H1 (cell line): ENCODE data around the gene BCL3. TPM values are rescaled to one million over a fixed set of nuclear protein-coding genes. Genes with fewer than 3 reads are reported as not detected.

Experiments
- CTCF ChIA-PET: fragments of 300-600 bp; sonication (Branson Sonifier 250); formaldehyde crosslinking; loops from one replicate; lab custom pipeline; 2021; ENCODE audit not compliant: partially characterized antibody; lab: Charles Lee
- POLR2A ChIA-PET: fragments of 300-600 bp; sonication (Branson Sonifier 250); formaldehyde crosslinking; loops from one replicate; lab custom pipeline; 2021; ENCODE audit warnings: inconsistent platforms; ENCODE audit not compliant: partially characterized antibody; lab: Charles Lee
- DNase-seq, 2 experiments: peaks; one replicate each; pipeline versions ENCODE4 v3.0.0 to v3.0.0-alpha.2; 2010 to 2022; ENCODE audit warnings: low spot score in 2 of 2, low read depth in 1 of 2, mixed read lengths in 1 of 2
- FAIRE-seq: peaks from 2 replicates; lab custom pipeline; 2011; peaks lifted over from hg19 to GRCh38; lab: Jason Lieb, UNC
- H2AFZ ChIP-seq: 2 replicates; pipeline ENCODE4 v1.8.1; 2012; ENCODE audit warnings: low read length, inconsistent platforms
- H2AK5ac ChIP-seq: 2 replicates; pipeline ENCODE4 v1.6.1; 2013; ENCODE audit warnings: low read depth, low read length
- H2BK120ac ChIP-seq: replicated peaks from 2 replicates; pipeline ENCODE3; 2013; ENCODE audit warnings: low read depth, low read length, inconsistent platforms
- H2BK12ac ChIP-seq: 2 replicates; pipeline ENCODE4 v1.6.1; 2013; ENCODE audit warnings: low read depth, low read length
- H2BK15ac ChIP-seq: 2 replicates; pipeline ENCODE4 v1.6.1; 2013; ENCODE audit warnings: low read length
- H2BK20ac ChIP-seq: 2 replicates; pipeline ENCODE4 v1.6.1; 2013; ENCODE audit warnings: low read length
- H2BK5ac ChIP-seq: 2 replicates; pipeline ENCODE4 v1.6.1; 2013; ENCODE audit warnings: low read depth, low read length
- H3K14ac ChIP-seq: 2 replicates; pipeline ENCODE4 v1.6.1; 2013; ENCODE audit warnings: inconsistent platforms; ENCODE audit not compliant: insufficient read length
- H3K18ac ChIP-seq: 2 replicates; pipeline ENCODE4 v1.6.1; 2013; ENCODE audit warnings: low read length; ENCODE audit errors: extremely low read depth
- H3K23ac ChIP-seq: 2 replicates; pipeline ENCODE4 v1.6.1; 2013; ENCODE audit warnings: inconsistent platforms; ENCODE audit not compliant: insufficient read length
- H3K23me2 ChIP-seq: 2 replicates; pipeline ENCODE4 v1.6.1; 2013; ENCODE audit warnings: low read depth, low read length
- H3K27ac ChIP-seq: 2 replicates; pipeline ENCODE4 v1.6.1; 2011; ENCODE audit warnings: low read depth, low read length, inconsistent platforms
- H3K27me3 ChIP-seq, 4 experiments: replicated peaks in 1 of 4; 1 replicate in 1 of 4; 2 replicates in 3 of 4; pipeline versions ENCODE4 v1.6.1 to v1.8.1; 2011 to 2013; ENCODE audit warnings: low read length in 3 of 4, mild to moderate bottlenecking in 3 of 4, inconsistent platforms in 2 of 4, mixed read lengths in 2 of 4, moderate library complexity in 1 of 4; ENCODE audit not compliant: control insufficient read depth in 3 of 4, insufficient read depth in 3 of 4; ENCODE audit errors: extremely low read depth in 1 of 4
- H3K36me3 ChIP-seq, 4 experiments: 2 replicates each; pipeline versions ENCODE4 v1.6.1 to v1.8.1; 2011 to 2013; ENCODE audit warnings: mild to moderate bottlenecking in 4 of 4, low read length in 3 of 4, moderate library complexity in 2 of 4, control low read depth in 1 of 4, inconsistent platforms in 1 of 4; ENCODE audit not compliant: insufficient read depth in 4 of 4, control insufficient read depth in 2 of 4
- H3K4ac ChIP-seq: replicated peaks from 2 replicates; pipeline ENCODE3; 2013; ENCODE audit warnings: low read length, low read depth, mixed read lengths, inconsistent platforms; ENCODE audit not compliant: insufficient read length
- H3K4me1 ChIP-seq, 4 experiments: replicated peaks in 1 of 4; 1 replicate in 1 of 4; 2 replicates in 3 of 4; pipeline versions ENCODE4 v1.6.1 to v1.8.1; 2011 to 2013; ENCODE audit warnings: low read length in 3 of 4, inconsistent platforms in 2 of 4, mixed read lengths in 1 of 4; ENCODE audit not compliant: insufficient read depth in 4 of 4, control insufficient read depth in 3 of 4
- H3K4me2 ChIP-seq, 2 experiments: 2 replicates each; pipeline versions ENCODE4 v1.6.1 to v1.8.1; 2011 to 2013; ENCODE audit warnings: low read depth in 2 of 2, low read length in 2 of 2, control low read depth in 1 of 2, inconsistent platforms in 1 of 2, mild to moderate bottlenecking in 1 of 2; ENCODE audit not compliant: insufficient read depth in 1 of 2
- H3K4me3 ChIP-seq, 4 experiments: fragments of 200-600, 300-600 bp in 1 of 4; sonication (generic), shearing (Covaris generic), sonication (Bioruptor Twin) in 1 of 4; 2 replicates each; pipeline versions ENCODE4 v1.5.1 to v1.8.1; 2011 to 2016; ENCODE audit warnings: low read length in 4 of 4, low read depth in 3 of 4, control low read depth in 2 of 4, inconsistent platforms in 2 of 4, mild to moderate bottlenecking in 2 of 4, mixed read lengths in 1 of 4, moderate library complexity in 1 of 4; ENCODE audit not compliant: insufficient read depth in 2 of 4; ENCODE audit errors: extremely low read depth in 1 of 4
- H3K56ac ChIP-seq: replicated peaks from 2 replicates; pipeline ENCODE3; 2013; ENCODE audit warnings: low read depth, mild to moderate bottlenecking, mixed read lengths, low read length, inconsistent platforms; ENCODE audit not compliant: insufficient read length
- H3K79me1 ChIP-seq: 2 replicates; pipeline ENCODE4 v1.6.1; 2013; ENCODE audit warnings: low read depth, low read length, control low read depth
- H3K79me2 ChIP-seq, 2 experiments: 2 replicates each; pipeline versions ENCODE4 v1.6.1 to v1.8.1; 2012 to 2013; ENCODE audit warnings: low read length in 2 of 2, mild to moderate bottlenecking in 2 of 2, inconsistent platforms in 1 of 2; ENCODE audit not compliant: insufficient read depth in 2 of 2, control insufficient read depth in 1 of 2
- H3K9ac ChIP-seq, 4 experiments: replicated peaks in 1 of 4; 1 replicate in 1 of 4; 2 replicates in 3 of 4; pipeline versions ENCODE4 v1.6.1 to v1.8.1; 2011 to 2013; ENCODE audit warnings: low read depth in 3 of 4, low read length in 3 of 4, control low read depth in 2 of 4, mild to moderate bottlenecking in 2 of 4, moderate library complexity in 2 of 4, inconsistent platforms in 1 of 4; ENCODE audit errors: extremely low read depth in 1 of 4
- H3K9me3 ChIP-seq, 2 experiments: 2 replicates each; pipeline versions ENCODE4 v1.6.1 to v1.8.1; 2012 to 2013; ENCODE audit warnings: mild to moderate bottlenecking in 2 of 2, moderate library complexity in 2 of 2, control low read depth in 1 of 2, inconsistent platforms in 1 of 2, low read depth in 1 of 2, low read length in 1 of 2, mixed read lengths in 1 of 2; ENCODE audit not compliant: insufficient read depth in 2 of 2
- H4K20me1 ChIP-seq, 2 experiments: replicated peaks in 1 of 2; 2 replicates each; pipeline versions ENCODE3 to v1.8.1; 2011 to 2013; ENCODE audit warnings: inconsistent platforms in 2 of 2, low read length in 2 of 2, mild to moderate bottlenecking in 1 of 2; ENCODE audit not compliant: insufficient read depth in 2 of 2, control insufficient read depth in 1 of 2
- H4K5ac ChIP-seq: 2 replicates; pipeline ENCODE4 v1.6.1; 2013; ENCODE audit warnings: low read length, low read depth, mixed read lengths, inconsistent platforms; ENCODE audit not compliant: insufficient read length
- H4K8ac ChIP-seq: 2 replicates; pipeline ENCODE4 v1.8.0; 2013; ENCODE audit warnings: mild to moderate bottlenecking, moderate library complexity, low read length, inconsistent platforms; ENCODE audit not compliant: insufficient read depth; ENCODE audit errors: extremely low read depth
- H4K91ac ChIP-seq: replicated peaks from 2 replicates; pipeline ENCODE3; 2013; ENCODE audit warnings: low read length, mixed read lengths, inconsistent platforms; ENCODE audit not compliant: insufficient read length
- ATF3 ChIP-seq: IDR thresholded peaks from 2 replicates; pipeline ENCODE4 v1.6.1; 2011; ENCODE audit warnings: low read depth, mild to moderate bottlenecking, low read length; ENCODE audit not compliant: insufficient read depth
- BCL11A ChIP-seq, 2 experiments: IDR thresholded peaks; one replicate each; pipeline ENCODE4 v1.6.1; 2011; ENCODE audit warnings: low read depth in 2 of 2, low read length in 2 of 2, mild to moderate bottlenecking in 2 of 2
- EZH2 ChIP-seq: fragments of 200-600 bp; sonication (generic); IDR thresholded peaks from 2 replicates; pipeline ENCODE4 v1.7.1; 2012; ENCODE audit warnings: low read depth, mild to moderate bottlenecking, moderate library complexity, low read length, inconsistent platforms; ENCODE audit not compliant: severe bottlenecking
- FOSL1 ChIP-seq: IDR thresholded peaks from 2 replicates; pipeline ENCODE4 v1.6.1; 2011; ENCODE audit warnings: mild to moderate bottlenecking, low read depth, low read length, moderate library complexity; ENCODE audit not compliant: insufficient read depth
- GABPA ChIP-seq: IDR thresholded peaks from 2 replicates; pipeline ENCODE4 v1.6.1; 2011; ENCODE audit warnings: mild to moderate bottlenecking, low read length, moderate library complexity, borderline replicate concordance; ENCODE audit not compliant: insufficient read depth
- GTF2F1 ChIP-seq: IDR thresholded peaks from 2 replicates; pipeline ENCODE4 v1.6.1; 2012; ENCODE audit warnings: low read depth, low read length, improper control_type of control experiment, borderline replicate concordance
- HDAC2 ChIP-seq, 2 experiments: fragments of 300-600 bp in 1 of 2; sonication (generic) in 1 of 2; IDR thresholded peaks; 2 replicates each; pipeline ENCODE4 v1.6.1; 2011 to 2012; ENCODE audit warnings: low read depth in 2 of 2, low read length in 2 of 2, mild to moderate bottlenecking in 2 of 2, moderate library complexity in 2 of 2, borderline replicate concordance in 1 of 2, inconsistent platforms in 1 of 2
- HDAC6 ChIP-seq: IDR thresholded peaks from one replicate; pipeline ENCODE4 v1.7.1; 2012; ENCODE audit warnings: low read depth, mild to moderate bottlenecking, inconsistent platforms, low read length, moderate library complexity
- NANOG ChIP-seq: IDR thresholded peaks from 2 replicates; pipeline ENCODE4 v1.6.1; 2011; ENCODE audit warnings: low read length, low read depth, mild to moderate bottlenecking, inconsistent platforms; ENCODE audit not compliant: insufficient read depth, poor library complexity, severe bottlenecking
- RBBP5 ChIP-seq: IDR thresholded peaks from 2 replicates; pipeline ENCODE4 v1.7.1; 2012; ENCODE audit warnings: low read depth, mild to moderate bottlenecking, inconsistent platforms, low read length, moderate library complexity, borderline replicate concordance
- TAF7 ChIP-seq: optimal IDR thresholded peaks from 2 replicates; pipeline ENCODE3; 2011; ENCODE audit warnings: low read depth, mild to moderate bottlenecking, inconsistent platforms, low read length, moderate library complexity, borderline replicate concordance
- WGBS, 2 experiments: shearing (Covaris generic) in 1 of 2; methylation state at CpG; one replicate each; pipeline versions ENCODE4 v1.1.6 to v1.1.7; 2013 to 2015; ENCODE audit warnings: low lambda C conversion rate in 2 of 2, mixed read lengths in 2 of 2, inconsistent platforms in 1 of 2, low coverage in 1 of 2, missing lambda C conversion rate in 1 of 2; ENCODE audit not compliant: insufficient replicate concordance in 2 of 2, insufficient coverage in 1 of 2, insufficient read length in 1 of 2; ENCODE audit errors: extremely low coverage in 1 of 2, missing lambda C conversion rate in 1 of 2; 5-methylcytosine and 5-hydroxymethylcytosine counted together
- polyA plus RNA-seq, 7 experiments: library from polyadenylated mRNA; depleted of rRNA in 3 of 7; stranded (reverse) in 5 of 7; unstranded in 2 of 7; fragments of >200 nt in 5 of 7; fragments of 200-250 nt in 2 of 7; gene quantifications; 1 replicate in 5 of 7; 2 replicates in 1 of 7; 4 replicates in 1 of 7; pipeline versions ENCODE4 v1.2.1 to v1.2.3, GENCODE V29; 2011 to 2013; ENCODE audit warnings: missing spikeins in 2 of 7, mixed read lengths in 2 of 7
- total RNA-seq: library from RNA; stranded (reverse); fragmentation: NEBNext Ultra II Directional; extraction: Animal tissue kit (Norgen Biotek cat#: 25700); gene quantifications from 2 replicates; pipeline ENCODE4 v1.2.1, GENCODE V29; 2021

The BCL3 gene
- total and polyA plus RNA-seq, 2 of the 8 experiments (the other 6 are each of a cell fraction or from before 2014, with no cell fraction given), result 0.88 to 2.4 TPM

DNA sequence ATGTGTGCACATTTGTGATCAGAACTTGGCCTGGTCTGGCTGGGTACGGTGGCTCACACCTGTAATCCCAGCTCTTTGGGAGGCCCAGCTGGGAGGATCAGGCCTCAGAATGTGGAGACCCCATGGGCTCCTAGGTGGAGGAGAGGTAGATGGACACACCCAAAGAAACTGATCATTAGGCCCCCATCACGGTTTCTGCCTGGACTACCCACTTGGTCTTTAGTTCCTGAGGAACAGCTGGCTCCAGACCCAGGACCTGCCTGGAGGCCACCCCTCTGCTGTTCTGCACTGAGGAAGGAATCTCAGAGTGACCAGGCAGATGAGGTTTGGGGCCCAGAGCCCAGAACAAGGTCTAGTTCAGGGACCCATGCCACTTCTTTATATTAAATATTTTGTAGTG is 30.6 kb downstream of the BCL3 start:
- Histone ChIP-seq H2BK12ac (no peak overlapping the region), H2BK5ac (no peak overlapping the region), H2AFZ (no peak overlapping the region), H2BK15ac (no peak overlapping the region), H3K56ac (no peak overlapping the region), H4K8ac (no peak overlapping the region), H3K4me2 (no peak overlapping the region), H3K4me1 (peaks cover 0 to 9% (median 2%) of the 10 kb centered on the region in 4 experiments; a peak in 5 of 7 replicates), H3K79me1 (no peaks in the 10 kb centered on the region), H3K27me3 (peaks cover 0 to 2% (median 0%) of the 10 kb centered on the region in 4 experiments; a peak in 1 of 7 replicates), H3K9ac (no peak overlapping the region), H3K36me3 (peaks cover 0 to 4% (median 2%) of the 10 kb centered on the region in 4 experiments; a peak in 1 of 8 replicates), H3K9me3 (no peaks in the 10 kb centered on the region), H3K14ac (no peak overlapping the region), H3K27ac (no peak overlapping the region), H4K20me1 (peaks cover 0 to 7% of the 10 kb centered on the region in 2 experiments), H3K79me2 (no peaks in the 10 kb centered on the region), H2BK120ac (no peak overlapping the region), H2BK20ac (no peak overlapping the region)
- no peak for DNase-seq
- WGBS, 2 experiments, result 95% methylated on average over 2 of the region's 2 CpGs; no CpG with 5 or more reads in 1 of the 2 experiments
- CTCF ChIA-PET, result interaction anchor here (0.6 to 2.4 kb wide), 10 partner anchors 10 to 177 kb away, joined by 3 to 8 read pairs (median 4); no protein-coding TSS in a partner anchor
- TF ChIP-seq NANOG, result no peak
- no peak for TF ChIP-seq BCL11A (IDR thresholded peaks at IDR 0.05; ENCODE audit: low read depth in 2 of 2, low read length in 2 of 2)
- TF ChIP-seq GTF2F1, result no peak
- no peak for TF ChIP-seq RBBP5
- no peak for TF ChIP-seq GABPA
- no peak for TF ChIP-seq EZH2
- no peak for TF ChIP-seq HDAC2 (IDR thresholded peaks at IDR 0.05; ENCODE audit: borderline replicate concordance in 1 of 2, low read depth in 2 of 2, low read length in 2 of 2)
- no peak for TF ChIP-seq FOSL1
- no peak for TF ChIP-seq ATF3
- TF ChIP-seq HDAC6, result no peak
- TF ChIP-seq TAF7, result no peak
- TF ChIP-seq, all 59 proteins: peak for 0
- H4K5ac ChIP-seq, result no peak overlapping the region
- no peak overlapping the region for H3K18ac ChIP-seq
- no peak overlapping the region for H3K23ac ChIP-seq
- H3K23me2 ChIP-seq, result peaks cover 3% of the 10 kb centered on the region; the same call in 1 of the 2 replicates
- no peak overlapping the region for H3K4ac ChIP-seq
- no peak overlapping the region for H2AK5ac ChIP-seq
- H4K91ac ChIP-seq, result no peak overlapping the region
- FAIRE-seq, result no peak
- no peak overlapping the region for H3K4me3 ChIP-seq
- POLR2A ChIA-PET, result interaction anchor here (0.6 to 1.5 kb wide), 3 partner anchors 28 to 199 kb away, joined by 3 to 7 read pairs (median 3); no protein-coding TSS in a partner anchor
